Stimulated activated CD8-positive, alpha-beta memory T cell treated with anti-CD3 and anti-CD28 coated beads, Interleukin-15, amount 100 ng/mL, for 48 hours (primary cell): ENCODE data around the gene NPTXR.
"Not testable (repeated sequence)": the region's sequence is repeated elsewhere in the genome, so short reads cannot be mapped to it uniquely, and the experiment has no call there.

Source experiments
- DNase-seq, 2 donors: peaks; one replicate each; pipeline ENCODE4 v3.0.0-alpha.2; 2020; ENCODE audit warnings: low read depth in 2 of 2

The NPTXR gene

GRCh38 chr22:38868886-38869381, 25.1 kb upstream of the NPTXR start:
- peak; percentile 71 to 74 for DNase-seq

GRCh38 chr22:38868286-38868721, 24.5 kb upstream of the NPTXR start:
- DNase-seq = no peak

GRCh38 chr22:38867471-38868285, 23.9 kb upstream of the NPTXR start:
- DNase-seq = no peak

GRCh38 chr22:38867124-38867455, 23.3 kb upstream of the NPTXR start:
- no peak for DNase-seq

GRCh38 chr22:38866399-38867123, 22.7 kb upstream of the NPTXR start:
- no peak for DNase-seq

- DNase-seq = no peak
Observed at GRCh38 chr22:38866024-38866398, 22.2 kb upstream of the NPTXR start.

- no peak for DNase-seq
Observed at GRCh38 chr22:38865201-38866023, 21.6 kb upstream of the NPTXR start.

- no peak for DNase-seq
Observed at GRCh38 chr22:38864361-38865191, 20.7 kb upstream of the NPTXR start.

GRCh38 chr22:38863531-38864131, 19.8 kb upstream of the NPTXR start:
- no peak for DNase-seq

- no peak for DNase-seq
Observed at GRCh38 chr22:38862375-38863329, 18.8 kb upstream of the NPTXR start.

- DNase-seq = no peak
Observed at GRCh38 chr22:38861927-38862326, 18.1 kb upstream of the NPTXR start.

GRCh38 chr22:38861170-38861876, 17.5 kb upstream of the NPTXR start:
- DNase-seq = no peak

- no peak for DNase-seq
Observed at GRCh38 chr22:38860283-38861169, 16.7 kb upstream of the NPTXR start.

GRCh38 chr22:38859581-38860282, 15.9 kb upstream of the NPTXR start:
- DNase-seq = no peak

GRCh38 chr22:38858492-38858891, 14.7 kb upstream of the NPTXR start:
- no peak for DNase-seq

- not testable (repeated sequence) for DNase-seq
Observed at GRCh38 chr22:38854476-38854875, 10.6 kb upstream of the NPTXR start.

GRCh38 chr22:38853883-38854282, 10.1 kb upstream of the NPTXR start:
- not testable (repeated sequence) for DNase-seq
